NCI-H69 (cell line): ENCODE results near the gene DISC1.
"Not testable (repeated sequence)": the region's sequence is repeated elsewhere in the genome, so short reads cannot be mapped to it uniquely, and the experiment has no call there.

Experiments used
- DNase-seq: peaks from one replicate; lab custom pipeline; 2025; lab: John Stamatoyannopoulos, UW

DISC1 gene

GRCh38 chr1:231636157-231636556 lies 9.6 kb downstream of the DISC1 start:
- DNase-seq: peak; percentile 30

GRCh38 chr1:231636922-231637321 lies 10.3 kb downstream of the DISC1 start:
- not testable (repeated sequence) for DNase-seq

GRCh38 chr1:231638647-231639046 lies 12.1 kb downstream of the DISC1 start:
- DNase-seq: no peak

- DNase-seq: no peak
Measured at GRCh38 chr1:231639819-231640218, 13.2 kb downstream of the DISC1 start.

- DNase-seq: not testable (repeated sequence)
Measured at GRCh38 chr1:231641444-231641843, 14.9 kb downstream of the DISC1 start.

- DNase-seq: not testable (repeated sequence)
Measured at GRCh38 chr1:231642061-231642460, 15.5 kb downstream of the DISC1 start.

- DNase-seq: no peak
Measured at GRCh38 chr1:231642618-231643017, 16.0 kb downstream of the DISC1 start.

- DNase-seq: no peak
Measured at GRCh38 chr1:231643071-231643934, 16.7 kb downstream of the DISC1 start.

GRCh38 chr1:231643935-231644237 lies 17.3 kb downstream of the DISC1 start:
- no peak for DNase-seq

- not testable (repeated sequence) for DNase-seq
Measured at GRCh38 chr1:231645634-231646033, 19.0 kb downstream of the DISC1 start.

- not testable (repeated sequence) for DNase-seq
Measured at GRCh38 chr1:231646165-231646564, 19.6 kb downstream of the DISC1 start.

GRCh38 chr1:231651621-231652260 lies 25.2 kb downstream of the DISC1 start:
- DNase-seq: peak; percentile 8

GRCh38 chr1:231653632-231654031 lies 27.0 kb downstream of the DISC1 start:
- no peak for DNase-seq

- DNase-seq: no peak
Measured at GRCh38 chr1:231656741-231657140, 30.2 kb downstream of the DISC1 start.

GRCh38 chr1:231658223-231658622 lies 31.6 kb downstream of the DISC1 start:
- DNase-seq: not testable (repeated sequence)

GRCh38 chr1:231660198-231660597 lies 33.6 kb downstream of the DISC1 start:
- DNase-seq: no peak

GRCh38 chr1:231663211-231663792 lies 36.7 kb downstream of the DISC1 start:
- DNase-seq: no peak

GRCh38 chr1:231665101-231665500 lies 38.5 kb downstream of the DISC1 start:
- DNase-seq: no peak

GRCh38 chr1:231665726-231666125 lies 39.1 kb downstream of the DISC1 start:
- no peak for DNase-seq

GRCh38 chr1:231666220-231666936 lies 39.8 kb downstream of the DISC1 start:
- DNase-seq: no peak

- no peak for DNase-seq
Measured at GRCh38 chr1:231666937-231667608, 40.5 kb downstream of the DISC1 start.
